Measurements from ENCODE around the gene GMPS. TPM values are rescaled to one million over a fixed set of nuclear protein-coding genes. Genes with fewer than 3 reads are reported as not detected.

Gene GMPS
- total and polyA plus RNA-seq, 9 of the 15 experiments (the other 6 are each of a cell fraction or from before 2014, with no cell fraction given): 73.7 to 282 (median 156) TPM

- TF ChIP-seq HINFP (tag; conservative IDR thresholded peaks at IDR 0.05; ENCODE audit: low read depth) (no peak), SIX5 (IDR thresholded peaks at IDR 0.05; ENCODE audit: borderline replicate concordance in 1 of 2, insufficient read depth in 1 of 2, low read depth in 1 of 2, low read length in 2 of 2) (no peak), ETV6 (IDR thresholded peaks at IDR 0.05; ENCODE audit: borderline replicate concordance in 1 of 2, low read depth in 2 of 2, low read length in 1 of 2) (no peak), ETV6 (CRISPR knock-in tag; IDR thresholded peaks at IDR 0.05; ENCODE audit: borderline replicate concordance) (no peak), DNMT1 (IDR thresholded peaks at IDR 0.05) (no peak), GATA2 (CRISPR knock-in tag; IDR thresholded peaks at IDR 0.05) (no peak), ZBTB49 (CRISPR knock-in tag; IDR thresholded peaks at IDR 0.05; ENCODE audit: borderline replicate concordance) (no peak), TEAD1 (CRISPR knock-in tag; IDR thresholded peaks at IDR 0.05) (no peak), ERF (CRISPR knock-in tag; IDR thresholded peaks at IDR 0.05) (no peak), KDM4B (IDR thresholded peaks at IDR 0.05; ENCODE audit: borderline replicate concordance in 2 of 2, low read depth in 1 of 2) (no peak), ELK3 (CRISPR knock-in tag; IDR thresholded peaks at IDR 0.05) (no peak), HMGN3 (IDR thresholded peaks at IDR 0.05; ENCODE audit: borderline replicate concordance, extremely low read depth, insufficient read length, low read depth, low read length) (peak; percentile 86), MXD1 (CRISPR knock-in tag; IDR thresholded peaks at IDR 0.05; ENCODE audit: borderline replicate concordance, poor library complexity, severe bottlenecking) (no peak), ZNF639 (CRISPR knock-in tag; conservative IDR thresholded peaks at IDR 0.05 in 1 of 2, IDR thresholded peaks at IDR 0.05 in 1 of 2) (no peak), SRSF9 (IDR thresholded peaks at IDR 0.05; ENCODE audit: borderline replicate concordance, low read depth, low read length) (no peak), DACH1 (IDR thresholded peaks at IDR 0.05; ENCODE audit: partially characterized antibody) (no peak)
These were observed 695 bp downstream of the GMPS start (continued) for GRCh38 chr3:155870945-155871745.

All from K562 (cell line).